DMS 273 (cell line): Measurements from ENCODE around the gene DOK1.
A peak's percentile ranks its signal among the peaks of the same experiment; 100 is the strongest.
"Not testable (repeated sequence)": the region's sequence is repeated elsewhere in the genome, so short reads cannot be mapped to it uniquely, and the experiment has no call there.

Experiments used
- DNase-seq: peaks from one replicate; lab custom pipeline; 2025; ENCODE audit not compliant: unreplicated experiment; lab: John Stamatoyannopoulos, UW

The DOK1 gene

GRCh38 chr2:74548285-74548899 is 6.1 kb upstream of the DOK1 start:
- peak; percentile 92 for DNase-seq

DNA sequence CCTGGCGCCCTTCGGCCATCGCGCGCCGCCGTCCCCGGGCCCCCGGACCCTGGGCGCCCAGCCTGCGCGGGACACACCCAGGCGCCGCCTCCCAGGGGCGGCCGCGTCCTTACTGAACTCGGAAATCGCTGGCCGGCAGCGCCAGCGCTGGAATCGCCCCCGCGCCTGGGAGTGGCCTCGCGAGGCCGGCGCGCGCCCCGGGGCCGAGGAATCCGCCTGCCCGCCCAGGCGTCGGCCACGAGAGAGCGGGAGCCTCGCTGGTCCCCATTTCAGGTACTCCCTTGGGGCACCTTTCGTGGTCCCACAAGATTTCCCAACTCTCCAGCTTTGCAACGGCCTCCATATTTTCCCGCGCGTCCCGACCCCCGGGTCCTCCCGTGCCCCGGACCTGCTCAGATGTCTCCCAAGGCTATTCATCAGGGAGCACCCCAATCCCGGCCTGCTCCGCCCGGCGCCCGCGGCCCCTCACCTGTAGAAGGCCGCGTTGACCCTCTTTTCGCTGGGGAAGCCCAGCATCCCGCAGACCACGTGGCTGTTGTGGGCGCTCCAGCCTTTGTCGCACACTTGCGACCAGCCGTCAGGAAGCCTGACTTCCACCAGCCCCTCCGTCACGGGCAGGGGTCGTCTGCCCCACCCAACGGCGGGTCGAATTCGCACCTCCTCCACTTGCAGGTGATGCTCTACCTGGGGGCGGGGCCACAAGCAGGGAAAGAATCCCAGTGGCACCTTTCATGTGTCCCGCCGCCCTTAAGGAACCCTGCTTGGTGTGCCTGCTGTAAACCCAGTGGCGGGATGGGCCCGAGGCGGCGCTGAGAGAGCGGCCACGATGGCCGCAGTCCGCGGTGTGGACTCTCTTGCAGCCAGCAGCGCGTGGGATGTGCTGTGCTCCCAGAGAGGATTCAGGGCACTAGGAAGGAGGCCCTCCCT is 5.4 kb upstream of the DOK1 start:
- DNase-seq: peak; percentile 92

- DNase-seq: no peak
Measured at GRCh38 chr2:74550231-74550630, 4.3 kb upstream of the DOK1 start.

DNA sequence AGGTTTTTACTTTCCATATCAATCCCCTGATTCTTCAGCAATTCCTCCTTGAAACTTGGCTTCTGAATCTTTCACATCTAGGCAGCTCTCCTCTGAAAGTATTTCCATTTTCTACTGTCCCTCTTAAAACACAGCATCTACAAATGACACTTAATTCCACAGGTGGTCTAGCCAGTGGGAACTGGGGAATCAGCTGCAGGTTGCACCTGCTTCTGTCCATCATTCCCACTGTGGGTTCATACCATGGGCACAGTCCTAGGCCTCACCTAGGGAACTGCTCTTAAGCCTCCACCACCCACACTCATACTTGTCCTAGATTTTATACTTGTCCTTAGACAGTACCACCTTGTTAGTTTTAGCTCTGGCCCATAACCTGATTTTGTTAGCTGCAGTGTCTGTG is 3.0 kb upstream of the DOK1 start:
- no peak for DNase-seq

DNA sequence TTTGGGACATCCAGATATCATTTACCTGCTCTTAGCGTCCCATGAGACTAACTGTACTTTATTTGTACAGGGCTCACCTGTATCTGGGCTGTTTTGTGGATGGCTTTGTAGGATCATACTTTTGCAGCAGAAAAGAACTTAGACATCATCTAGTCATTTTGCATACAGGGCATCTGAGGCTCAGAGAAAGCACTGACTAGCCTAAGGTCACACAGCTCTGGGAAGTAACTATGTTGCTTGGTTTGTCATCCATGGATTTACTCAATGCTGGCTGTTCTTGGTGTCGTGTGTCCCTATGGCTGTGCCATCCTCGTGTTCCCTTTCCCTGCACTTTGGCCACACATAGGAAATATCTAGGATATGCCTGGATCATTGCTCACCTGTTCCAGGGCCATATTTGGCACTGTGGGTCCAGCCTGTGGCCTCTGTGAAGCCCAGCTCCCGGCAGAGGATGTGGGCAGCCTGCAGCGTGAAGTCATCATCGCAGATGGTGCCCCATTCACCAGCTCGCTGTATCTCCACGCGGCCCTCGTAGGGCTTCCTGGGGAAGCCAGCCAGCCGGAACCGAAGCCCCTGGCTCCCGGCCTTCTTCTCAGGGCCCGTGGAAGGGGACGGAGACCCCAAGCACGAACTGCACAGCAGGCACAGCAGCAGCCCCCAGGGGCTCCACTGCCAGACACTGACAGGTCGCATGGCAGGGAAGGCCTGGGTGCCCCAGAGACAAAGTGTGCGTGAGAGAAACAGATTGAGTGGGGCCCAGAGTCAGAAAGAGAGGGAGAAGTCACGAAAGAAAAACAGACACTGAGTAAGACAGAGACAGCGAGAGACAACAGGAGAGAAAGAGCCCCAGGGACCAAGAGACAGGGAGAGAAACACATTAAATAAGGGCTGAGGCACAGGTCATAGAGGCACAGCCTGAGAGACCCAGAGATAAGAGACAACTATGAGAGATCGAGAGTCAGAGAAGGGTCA is 2.3 kb upstream of the DOK1 start:
- peak; percentile 31 for DNase-seq

DNA sequence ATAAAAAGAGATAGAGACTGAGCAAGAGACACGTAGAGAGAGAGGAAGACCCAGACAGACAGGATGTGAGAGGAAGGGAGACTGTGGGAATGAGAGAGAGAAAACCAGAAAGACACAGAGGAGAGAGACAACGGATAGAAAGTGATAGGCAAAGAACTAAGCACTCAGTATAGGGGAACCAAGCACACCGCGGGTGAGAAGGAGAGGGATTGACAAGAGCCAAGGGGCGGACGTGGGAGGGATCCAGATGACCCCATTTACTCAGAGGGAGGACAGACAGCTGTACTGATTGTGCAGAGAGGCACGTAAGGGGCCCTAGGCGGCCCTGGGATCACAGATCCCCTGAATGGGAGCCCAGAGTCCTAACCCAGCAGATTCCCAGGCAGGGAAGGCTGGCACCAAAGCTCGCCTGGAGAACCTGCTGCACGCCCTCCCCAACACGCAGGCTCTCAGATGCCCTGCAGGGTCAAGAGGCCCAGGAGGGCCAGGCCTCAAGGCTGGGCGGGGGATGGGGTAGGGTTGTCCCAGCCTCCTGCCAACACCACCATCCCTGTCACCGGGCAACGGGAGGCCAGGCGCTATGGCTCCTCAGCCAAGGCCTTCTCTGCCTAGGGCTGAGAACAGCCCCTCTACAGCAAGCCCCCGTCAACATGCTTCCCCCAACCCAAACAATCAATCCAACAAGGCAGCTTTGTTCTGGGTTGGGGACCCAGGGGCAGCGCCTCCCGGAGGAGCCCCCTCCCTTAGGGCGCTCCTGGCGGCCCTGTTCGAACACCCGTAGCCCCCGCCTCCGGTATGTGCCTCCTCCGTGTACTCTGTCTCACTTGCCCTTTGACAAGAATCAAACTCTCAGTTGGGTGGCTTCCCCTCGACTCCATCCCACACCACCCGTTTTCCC is 1.4 kb upstream of the DOK1 start:
- peak; percentile 65 for DNase-seq

- DNase-seq: no peak
Measured at GRCh38 chr2:74554820-74555531, 456 bp downstream of the DOK1 start.

DNA sequence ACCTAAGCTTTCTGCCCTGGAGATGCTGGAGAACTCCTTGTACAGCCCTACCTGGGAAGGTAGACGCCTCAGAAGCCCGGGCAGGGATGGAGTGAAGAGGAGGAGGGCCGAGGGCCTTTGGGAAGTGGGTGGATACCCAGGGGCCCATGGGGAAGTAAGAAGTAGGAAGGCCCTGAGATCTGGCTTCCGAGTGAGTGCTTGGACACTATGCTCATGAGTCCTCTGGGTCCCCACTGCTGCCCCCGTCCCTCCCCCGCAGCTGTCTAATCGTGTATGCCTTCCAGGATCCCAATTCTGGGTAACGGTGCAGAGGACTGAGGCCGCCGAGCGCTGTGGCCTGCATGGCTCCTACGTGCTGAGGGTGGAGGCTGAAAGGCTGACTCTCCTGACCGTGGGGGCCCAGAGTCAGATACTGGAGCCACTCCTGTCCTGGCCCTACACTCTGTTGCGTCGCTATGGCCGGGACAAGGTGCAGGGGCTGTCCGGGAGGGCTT is 1.1 kb downstream of the DOK1 start:
- DNase-seq: no peak

DNA sequence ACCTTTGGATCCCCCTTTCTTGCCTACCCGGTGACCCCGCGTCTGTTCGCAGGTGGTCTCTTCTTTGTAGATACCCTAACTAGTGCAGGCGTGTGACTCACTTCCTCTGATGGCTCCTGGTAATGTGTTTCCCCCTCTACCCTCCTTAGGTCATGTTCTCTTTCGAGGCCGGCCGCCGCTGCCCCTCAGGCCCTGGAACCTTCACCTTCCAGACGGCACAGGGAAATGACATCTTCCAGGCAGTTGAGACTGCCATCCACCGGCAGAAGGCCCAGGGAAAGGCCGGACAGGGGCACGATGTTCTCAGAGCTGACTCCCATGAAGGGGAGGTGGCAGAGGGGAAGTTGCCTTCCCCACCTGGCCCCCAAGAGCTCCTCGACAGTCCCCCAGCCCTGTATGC is 1.6 kb downstream of the DOK1 start:
- DNase-seq: no peak

- DNase-seq: no peak
Measured at GRCh38 chr2:74556831-74557370, 2.4 kb downstream of the DOK1 start.

DNA sequence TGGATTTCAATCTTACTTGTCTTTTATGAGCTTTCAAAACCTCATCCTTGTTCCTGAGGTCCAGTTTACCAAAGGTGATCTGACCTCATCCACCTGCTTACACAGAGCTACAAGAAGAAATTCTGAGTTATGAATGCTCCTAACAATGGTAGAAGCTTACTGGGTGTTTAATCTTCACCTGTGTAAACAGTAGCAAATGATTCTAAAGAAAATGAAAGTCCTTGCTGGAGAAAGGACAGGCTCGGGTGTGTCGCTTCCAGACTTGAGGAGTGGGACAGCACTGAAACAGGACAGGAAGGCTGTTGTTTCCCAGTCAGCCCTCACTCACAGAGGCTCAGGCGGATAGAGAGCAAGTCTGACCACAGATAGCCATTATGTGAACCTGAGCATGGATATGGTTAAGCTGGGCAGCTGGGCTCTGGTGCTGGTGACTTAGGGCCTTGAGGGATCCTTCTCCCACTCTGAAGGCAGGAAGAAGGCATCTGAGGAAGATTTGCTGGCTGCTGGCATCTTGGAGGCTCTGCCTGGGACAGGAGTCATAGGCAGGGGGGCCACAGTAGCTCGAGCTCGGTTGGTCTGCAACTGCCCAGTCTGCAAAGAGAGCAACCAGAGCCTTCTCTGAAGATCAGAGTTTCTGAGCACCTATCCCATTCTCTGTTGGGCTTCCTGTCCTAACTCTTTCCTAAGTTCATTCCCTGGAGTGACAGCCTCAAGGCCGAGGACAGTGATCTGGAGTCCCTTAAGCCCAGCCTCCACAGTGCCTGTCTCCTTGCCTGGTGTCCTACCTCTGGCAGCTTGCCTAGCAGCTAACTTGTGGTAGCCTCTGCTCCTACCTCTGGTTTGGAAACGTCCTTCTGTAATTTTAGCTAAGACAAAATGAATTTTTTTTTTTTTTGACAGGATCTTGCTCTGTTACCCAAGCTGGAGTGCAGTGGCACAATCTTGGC is 4.0 kb downstream of the DOK1 start:
- no peak for DNase-seq

GRCh38 chr2:74559912-74560311 is 5.4 kb downstream of the DOK1 start:
- DNase-seq: no peak

GRCh38 chr2:74560591-74560990 is 6.1 kb downstream of the DOK1 start:
- no peak for DNase-seq

DNA sequence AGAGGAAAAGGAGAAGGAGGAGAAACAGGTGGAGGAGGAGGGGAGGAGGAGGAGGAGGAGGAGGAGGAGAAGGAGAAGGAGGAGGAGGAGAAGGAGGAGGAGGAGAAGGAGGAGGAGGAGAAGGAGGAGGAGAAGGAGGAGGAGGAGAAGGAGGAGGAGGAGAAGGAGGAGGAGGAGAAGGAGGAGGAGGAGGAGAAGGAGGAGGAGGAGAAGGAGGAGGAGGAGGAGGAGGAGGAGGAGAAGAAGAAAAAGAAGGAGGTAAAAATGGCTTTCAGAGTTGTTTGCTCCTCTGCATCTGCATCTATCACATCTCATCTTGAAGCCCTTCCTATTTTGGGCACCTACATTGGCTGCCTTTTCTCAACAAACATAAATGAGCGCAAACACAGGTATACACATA is 6.5 kb downstream of the DOK1 start:
- DNase-seq: not testable (repeated sequence)

DNA sequence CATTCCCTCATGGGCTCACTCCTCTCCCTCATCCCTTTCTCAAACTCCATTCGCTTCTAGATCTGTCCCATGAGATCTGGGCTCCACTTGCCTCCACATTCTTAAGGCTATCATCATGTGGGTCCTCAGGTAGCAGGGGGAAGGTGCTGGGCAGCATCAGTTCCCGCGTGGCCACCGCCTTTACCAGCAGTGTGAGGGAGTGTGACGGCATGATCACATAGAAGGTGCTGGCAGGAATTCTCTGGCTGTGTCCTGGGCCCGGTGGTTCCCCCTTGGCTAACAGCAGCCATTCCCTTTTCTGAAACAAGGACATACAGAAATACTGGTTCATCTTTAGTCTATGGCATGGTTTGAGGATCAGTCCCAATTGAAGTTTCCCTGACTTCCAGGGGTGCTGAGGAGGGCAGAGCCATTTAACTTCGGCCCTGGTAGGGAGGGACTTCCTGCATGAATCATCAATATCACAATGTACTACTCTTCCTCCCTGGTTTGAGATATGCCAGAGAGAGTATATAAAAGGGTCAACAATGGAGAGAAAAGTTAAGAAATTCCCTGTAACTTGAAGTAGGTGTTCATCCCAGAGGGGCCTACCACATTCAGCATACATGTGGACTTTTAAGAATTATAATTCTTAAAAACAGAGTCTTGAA is 7.7 kb downstream of the DOK1 start:
- no peak for DNase-seq

- DNase-seq: no peak
Measured at GRCh38 chr2:74564222-74564621, 9.7 kb downstream of the DOK1 start.

DNA sequence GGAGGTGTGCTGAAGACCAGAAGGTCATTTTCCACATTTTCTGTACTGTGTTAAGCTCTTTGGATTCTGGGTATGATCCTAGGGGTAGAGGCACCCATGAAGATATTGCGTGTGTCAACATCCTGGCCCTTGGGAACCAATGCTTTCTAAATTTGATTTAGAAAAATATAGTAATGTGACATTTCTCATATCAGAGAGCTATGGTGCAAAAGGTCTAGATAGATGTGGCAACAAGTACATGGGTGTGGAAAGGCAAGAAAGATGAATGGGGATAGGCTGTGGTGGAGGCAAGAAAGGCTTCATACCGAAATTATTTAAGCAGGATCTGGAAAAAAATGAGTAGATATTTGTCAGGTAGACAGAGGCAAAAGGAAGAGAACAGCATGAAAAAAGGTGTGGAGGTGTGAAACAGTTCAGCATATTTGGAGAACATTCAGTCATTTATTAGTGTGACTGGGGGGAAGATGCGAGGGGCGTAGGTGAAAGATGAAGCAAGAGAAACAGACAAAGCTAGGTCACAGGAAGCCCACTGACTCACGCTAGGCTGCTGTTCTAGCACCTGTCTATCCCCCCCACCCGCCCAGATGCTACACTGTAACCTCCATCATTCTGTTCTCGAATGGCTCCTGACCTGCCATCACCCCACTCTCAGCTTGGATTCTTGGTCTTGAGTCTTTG is 11.7 kb downstream of the DOK1 start:
- no peak for DNase-seq
